GM18909 (cell line): ENCODE data around the gene TBC1D8.

Experiments used
- ATAC-seq: cut with Tn5 transposase; IDR thresholded peaks from one replicate; pipeline ENCODE4 v1.9.1; 2021; ENCODE audit warnings: mild to moderate bottlenecking; ENCODE audit not compliant: unreplicated experiment, poor library complexity

The TBC1D8 gene

DNA sequence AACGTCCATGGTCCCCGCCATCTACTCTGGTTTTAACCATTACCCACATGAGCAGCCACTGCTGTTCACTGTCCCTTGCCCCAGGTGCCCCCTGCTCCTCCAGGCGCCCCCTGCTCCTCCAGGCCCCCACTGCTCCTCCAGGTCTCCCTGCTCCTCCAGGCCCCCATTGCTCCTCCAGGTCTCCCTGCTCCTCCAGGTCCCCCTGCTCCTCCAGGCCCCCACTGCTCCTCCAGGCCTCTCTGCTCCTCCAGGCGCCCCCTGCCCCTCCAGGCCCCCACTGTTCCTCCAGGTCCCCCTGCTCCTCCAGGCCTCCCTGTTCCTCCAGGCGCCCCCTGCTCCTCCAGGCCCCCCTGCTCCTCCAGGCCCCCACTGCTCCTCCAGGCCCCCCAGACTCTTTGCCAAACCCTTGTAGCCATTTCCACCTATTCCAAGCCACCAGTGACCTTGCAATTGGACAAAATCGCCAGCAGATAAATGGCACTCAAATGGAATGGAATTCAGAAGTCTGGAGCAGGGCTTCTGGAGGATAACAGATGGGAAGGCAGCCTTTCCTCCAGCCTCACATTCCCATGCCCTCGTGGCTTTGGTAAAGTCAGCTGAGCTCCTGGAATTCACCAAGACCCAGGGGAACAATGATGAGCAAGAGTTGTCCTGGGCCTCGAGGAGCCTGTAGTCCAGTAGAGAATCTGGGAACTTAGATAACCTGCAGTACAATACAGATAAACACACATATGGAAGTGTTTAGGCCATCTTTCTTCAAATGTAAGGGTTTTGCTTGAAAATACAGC is 162.4 kb downstream of the TBC1D8 start:
- no peak for ATAC-seq

DNA sequence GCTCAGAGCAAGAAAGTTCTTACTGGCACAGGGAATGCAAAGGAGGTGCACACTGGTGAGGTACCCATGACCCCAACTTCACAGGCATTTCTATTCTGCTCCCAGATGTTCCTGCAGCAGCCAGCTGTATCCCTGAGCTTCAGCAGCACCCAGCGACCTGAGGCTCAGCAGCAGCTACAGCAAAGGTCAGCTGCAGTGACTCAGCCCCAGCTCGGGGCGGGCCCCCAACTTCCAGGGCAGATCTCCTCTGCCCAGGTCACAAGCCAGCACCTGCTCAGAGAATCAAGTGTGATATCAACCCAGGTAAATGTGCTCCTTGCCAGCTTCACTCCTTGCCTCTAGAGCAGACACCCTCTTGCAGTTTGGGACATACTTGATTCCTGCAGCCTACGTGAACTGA is 163.2 kb downstream of the TBC1D8 start:
- no peak for ATAC-seq

DNA sequence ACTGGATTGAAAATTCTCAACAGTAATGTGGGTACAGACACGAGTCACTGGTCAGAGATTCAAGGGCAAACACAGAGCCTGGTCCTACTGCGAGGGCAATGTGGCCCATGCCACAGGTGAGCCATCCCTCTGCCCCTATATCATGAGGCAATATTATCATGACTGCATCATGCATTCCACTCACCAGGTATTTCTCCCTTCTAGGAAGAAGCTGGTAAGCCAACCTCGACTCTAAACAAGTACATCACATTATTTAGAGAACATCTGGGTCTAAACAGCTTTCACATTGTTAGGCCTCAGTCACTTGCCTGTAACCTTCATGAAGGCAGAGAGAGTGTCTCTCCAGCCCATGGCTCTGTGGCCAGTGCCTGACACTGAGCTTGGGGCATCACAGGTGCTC is 163.6 kb downstream of the TBC1D8 start:
- no peak for ATAC-seq

DNA sequence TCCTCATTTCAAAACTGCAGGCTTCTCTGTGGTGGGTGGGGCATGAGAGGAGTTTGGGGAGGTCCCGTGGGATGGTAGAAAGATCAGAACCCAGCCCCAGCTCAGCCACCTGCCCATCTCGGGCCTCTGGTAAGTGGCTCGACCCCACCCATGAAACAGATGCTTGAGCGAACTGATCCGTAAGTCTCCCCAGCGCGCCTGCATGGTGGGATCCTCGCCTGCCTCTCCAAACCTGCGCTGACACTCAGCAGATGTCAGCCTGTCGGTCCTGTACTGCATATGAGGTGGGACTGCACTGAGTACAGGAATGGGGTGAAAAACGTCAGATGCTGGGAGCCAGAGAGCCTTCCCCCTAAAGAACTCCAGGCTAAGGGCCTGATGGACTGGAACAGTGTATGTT is 165.0 kb downstream of the TBC1D8 start:
- no peak for ATAC-seq

DNA sequence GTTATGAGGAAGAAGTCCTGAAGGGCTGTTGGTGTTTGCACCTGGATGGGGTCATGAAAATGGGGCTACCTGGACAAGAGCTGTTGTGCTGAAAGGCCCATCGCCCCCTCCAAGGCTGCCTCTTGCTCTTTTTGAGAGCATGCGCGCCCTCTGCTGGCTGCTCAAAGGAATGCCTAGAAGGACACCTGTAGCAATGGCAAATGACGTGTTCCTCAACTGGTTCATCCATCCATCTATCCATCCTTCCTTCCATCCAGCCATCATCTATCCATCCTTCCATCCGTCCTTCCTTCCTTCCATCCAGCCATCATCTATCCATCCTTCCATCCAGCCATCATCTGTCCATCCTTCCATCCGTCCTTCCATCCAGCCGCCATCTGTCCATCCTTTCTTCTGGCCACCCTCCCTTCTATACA is 166.3 kb downstream of the TBC1D8 start:
- peak; percentile 73 for ATAC-seq

DNA sequence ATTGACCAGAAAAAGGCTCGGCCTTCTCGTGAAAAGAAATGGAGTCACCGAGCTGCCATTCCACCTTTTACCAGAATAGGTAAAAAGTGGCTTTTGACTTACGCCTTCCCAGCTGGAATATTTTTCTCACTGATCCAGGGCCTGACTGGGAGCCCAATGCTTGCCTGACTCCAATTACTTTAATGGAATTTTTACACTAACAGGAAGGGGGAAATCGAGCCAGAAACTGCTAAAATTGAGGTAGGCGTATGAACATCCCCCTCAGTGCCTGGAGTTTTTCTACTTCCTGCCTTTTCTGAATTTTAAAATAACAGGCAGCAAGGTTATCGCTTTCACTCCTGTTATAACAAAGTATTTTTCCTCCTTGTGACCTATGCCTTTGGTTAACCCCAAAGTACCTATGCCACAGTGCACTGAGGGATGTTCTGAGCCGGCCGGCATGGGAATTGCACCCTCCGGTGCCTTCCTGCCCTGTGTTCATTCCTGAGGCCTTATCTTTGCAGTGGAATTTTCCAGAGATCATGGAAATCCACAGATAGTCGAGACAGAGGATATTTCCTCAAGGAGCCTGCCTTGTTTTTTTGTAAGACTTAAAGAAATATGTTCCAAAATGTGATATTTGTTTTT is 167.4 kb downstream of the TBC1D8 start:
- no peak for ATAC-seq

DNA sequence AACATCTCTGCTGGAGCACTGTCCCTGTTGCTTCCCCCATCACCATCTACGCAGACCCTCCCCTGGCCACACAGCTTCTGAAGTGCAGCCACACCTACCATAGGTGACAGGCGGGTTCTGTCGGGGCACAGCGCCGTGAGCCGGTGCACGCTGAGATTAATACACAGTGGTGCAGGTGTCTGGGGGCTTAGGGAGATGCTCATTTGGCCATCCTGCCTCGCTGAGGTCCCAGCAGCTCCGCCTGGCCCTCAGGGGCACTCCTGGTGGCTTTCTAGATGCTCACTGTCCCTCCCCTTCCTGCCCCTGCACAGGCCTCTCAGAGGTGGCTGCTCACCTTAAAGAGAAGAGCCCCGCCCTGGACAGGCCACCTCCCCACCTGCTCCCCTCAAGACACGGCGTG is 168.0 kb downstream of the TBC1D8 start:
- no peak for ATAC-seq

DNA sequence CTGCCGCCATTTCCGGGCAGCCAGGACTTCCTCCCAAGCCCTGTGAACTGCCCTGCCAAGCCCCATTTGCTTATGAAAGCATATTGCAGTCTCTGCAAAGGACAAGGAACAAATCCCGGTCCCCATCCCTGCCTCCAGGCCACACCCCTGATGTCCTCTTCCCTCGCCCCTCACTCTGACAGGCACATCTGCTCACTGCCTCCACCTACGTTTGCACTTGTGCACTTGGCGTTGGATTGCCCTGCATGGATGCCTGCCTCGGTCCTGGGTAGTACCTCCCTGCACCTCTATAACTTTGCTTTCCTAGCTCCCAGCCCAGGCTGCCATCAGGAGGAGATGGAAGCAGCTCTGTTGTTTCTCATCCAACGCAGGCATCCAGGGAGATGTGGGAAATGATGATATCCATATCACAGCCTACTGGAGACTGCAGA is 168.7 kb downstream of the TBC1D8 start:
- ATAC-seq, result no peak

DNA sequence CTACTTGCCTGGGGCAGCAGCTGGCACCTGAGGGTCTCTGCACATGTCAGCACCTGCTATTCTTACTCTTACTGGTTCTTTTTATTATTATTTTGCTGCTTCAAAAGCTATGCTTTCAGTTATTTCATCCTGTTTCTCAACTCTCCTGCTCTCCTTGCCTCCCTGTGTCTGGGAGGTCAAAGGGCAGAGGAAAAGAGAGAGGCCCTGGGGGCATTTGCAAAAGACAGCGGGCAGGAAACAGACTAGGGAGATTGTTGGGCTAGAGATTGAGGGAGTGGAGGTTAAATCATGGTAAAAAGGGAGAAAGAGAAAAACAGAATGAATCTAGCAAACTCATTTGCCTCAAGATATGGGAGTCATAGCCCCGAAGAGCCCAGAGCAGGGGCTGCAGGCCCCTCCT is 170.2 kb downstream of the TBC1D8 start:
- no peak for ATAC-seq

DNA sequence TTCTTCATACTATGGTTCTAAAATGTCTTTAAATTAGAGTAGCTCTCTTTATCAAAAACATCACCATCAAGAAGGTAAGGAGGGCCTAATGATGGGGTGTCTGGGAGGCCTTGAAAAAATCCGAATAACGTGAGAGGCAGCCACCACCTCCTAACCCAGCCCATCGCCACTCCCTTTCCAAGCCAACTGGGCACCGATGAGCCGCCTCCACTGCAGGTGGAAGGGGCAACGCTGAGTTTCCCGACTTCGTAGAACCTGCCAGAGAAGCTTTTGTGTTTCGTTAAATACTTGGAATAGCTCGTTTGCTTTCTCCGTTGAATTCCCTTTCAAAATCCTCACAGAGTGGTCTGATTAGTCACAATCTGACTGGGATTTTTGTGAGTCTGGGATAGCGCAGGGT is 171.1 kb downstream of the TBC1D8 start:
- no peak for ATAC-seq

DNA sequence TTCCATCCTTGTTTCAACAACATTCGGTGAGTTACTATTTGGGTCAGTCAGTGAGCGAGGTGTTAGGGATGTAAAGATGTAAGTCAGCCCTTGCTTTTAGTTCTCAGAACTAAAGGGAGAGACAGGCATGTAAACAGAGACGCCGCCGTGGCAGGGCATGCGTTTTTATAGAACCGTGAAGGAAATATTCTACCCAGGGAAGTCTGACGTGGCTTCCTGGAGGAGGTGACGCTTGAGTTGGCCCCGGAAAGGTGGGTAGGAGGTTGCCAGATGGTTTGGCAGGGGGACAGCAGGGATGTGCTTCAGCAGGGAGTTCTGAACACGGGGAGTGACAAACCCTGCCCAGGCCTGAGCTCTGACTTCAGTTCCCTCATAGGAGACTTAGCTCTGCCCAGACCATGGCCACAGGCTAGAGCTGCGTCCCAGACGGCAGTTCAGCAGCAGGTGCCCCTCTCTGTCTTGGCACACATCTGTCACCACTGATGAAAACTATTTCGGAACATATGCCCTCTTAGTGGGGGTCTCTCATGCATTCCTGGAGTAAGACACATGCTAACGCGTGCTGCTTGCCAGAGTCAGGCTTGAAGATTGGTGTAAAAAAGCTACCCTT is 172.5 kb downstream of the TBC1D8 start:
- ATAC-seq, result no peak

DNA sequence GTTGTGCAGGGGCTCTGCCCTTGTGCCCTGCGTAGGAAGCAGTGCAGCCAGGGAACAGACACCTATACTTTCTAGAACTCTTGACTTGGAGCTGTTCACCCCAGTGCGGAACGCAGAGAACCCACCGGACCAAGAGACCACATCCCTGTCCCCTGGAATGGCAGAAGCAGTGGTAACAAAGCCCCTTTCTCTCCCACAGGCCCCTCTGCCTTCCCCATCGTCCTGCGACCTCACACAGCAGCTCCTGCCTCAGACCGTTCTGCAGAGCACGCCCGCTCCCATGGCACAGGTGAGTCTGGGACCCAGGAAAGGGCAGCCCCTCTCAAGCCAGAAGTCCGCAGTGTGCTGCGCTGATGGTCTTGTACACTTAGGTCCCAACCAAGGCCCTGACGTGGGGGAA is 173.7 kb downstream of the TBC1D8 start:
- no peak for ATAC-seq

DNA sequence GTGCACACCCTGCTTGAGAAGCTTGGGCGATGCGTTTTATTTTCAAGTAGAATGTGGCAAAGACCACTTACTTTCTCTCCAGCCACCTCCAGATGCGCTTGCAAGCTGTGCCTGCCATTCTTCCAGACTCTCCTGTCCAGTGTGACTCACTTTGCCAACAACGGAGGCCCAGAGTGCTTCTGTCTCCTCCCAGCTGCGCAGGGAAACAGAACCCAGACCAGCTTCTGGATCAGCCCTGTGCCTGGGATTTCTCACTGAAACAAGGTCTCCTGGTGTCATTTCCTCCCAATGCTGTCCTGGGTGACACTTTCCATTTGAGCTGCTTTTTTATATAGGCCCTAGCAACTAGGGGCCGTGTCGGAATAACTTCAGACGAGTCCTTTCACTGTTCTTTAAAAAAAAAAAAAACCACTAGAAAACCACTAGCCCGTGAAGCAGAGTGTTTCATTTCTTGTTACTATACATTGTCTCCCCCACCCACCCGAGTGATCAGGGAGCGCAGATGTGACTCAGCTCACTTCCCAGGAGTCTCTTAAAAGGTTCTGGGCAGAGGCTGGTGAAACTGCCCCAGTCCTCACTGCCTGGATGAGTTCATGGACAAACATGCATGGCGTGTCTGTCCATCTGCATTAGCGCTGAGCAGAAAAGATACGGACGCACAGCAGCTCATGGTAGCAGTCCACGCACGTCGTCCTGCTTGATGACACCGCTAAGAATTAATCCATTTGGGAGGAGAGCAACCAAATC is 174.4 kb downstream of the TBC1D8 start:
- ATAC-seq, result peak; percentile 78

DNA sequence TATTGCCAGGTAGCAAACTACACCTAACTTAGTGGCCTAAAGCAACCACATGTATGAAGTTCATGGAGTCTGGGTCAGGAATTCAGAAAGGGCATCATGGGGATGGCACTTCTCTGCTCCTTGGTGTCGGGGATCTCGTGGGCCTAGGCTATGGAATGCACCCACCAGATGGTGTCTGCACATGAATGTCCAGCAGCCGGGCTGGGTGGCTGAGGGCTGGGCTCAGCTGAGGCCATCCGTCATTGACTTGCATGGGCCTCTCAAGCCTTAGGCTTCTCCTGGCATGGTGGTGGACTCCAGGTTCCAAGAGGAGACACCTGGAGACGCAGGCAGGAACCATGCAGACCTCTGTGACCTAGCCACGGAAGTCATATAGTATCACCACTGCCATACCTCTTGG is 175.1 kb downstream of the TBC1D8 start:
- no peak for ATAC-seq

DNA sequence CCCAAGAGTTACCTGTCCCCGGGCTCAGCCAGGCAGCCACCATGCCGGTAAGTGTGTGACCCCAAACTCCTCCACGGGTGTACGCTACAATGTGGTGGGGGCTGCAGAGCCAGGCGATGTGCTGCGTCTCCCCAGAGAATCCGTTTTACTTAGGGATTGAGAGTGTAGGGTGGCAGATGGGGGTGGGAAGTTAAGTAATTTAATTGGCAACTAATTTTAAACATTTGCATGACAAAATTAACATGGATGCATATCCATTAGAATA is 175.7 kb downstream of the TBC1D8 start:
- ATAC-seq, result no peak

DNA sequence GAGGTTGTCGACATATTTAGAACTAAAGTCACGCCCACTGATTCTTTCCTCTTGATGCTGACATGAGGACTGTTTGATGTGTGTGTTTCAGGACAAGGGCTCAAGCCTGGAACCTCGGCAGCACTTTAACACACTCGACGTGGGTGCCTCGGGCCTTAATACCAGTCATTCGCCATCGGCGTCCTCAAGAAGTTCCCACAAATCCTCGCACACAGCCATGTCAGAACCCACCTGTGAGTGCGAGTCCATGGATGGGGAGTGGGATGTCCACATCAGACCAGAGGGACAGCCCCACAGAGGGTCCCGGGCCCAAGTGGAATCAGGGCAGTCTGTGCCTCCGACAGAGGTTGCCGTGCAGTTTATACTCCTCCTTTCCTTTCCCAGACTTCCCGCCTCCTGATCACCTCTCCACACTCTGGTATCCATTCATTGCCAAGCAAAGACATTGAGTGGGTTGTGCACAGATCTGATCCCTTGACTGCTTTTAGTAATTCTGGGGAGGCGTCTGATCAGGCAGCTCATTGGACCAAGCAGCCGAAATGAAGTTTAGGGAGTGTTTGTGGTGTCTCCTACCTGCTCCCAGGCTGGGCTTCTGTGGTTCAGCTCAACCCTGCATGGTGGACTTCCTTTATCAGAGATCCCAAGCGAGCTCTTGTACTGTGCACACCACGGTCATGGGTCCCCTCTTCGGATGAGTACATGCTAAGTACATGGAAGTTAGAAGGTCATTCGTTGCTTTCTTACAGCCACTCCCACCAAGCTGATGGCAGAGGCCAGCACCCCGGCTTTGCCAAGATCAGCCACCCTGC is 176.3 kb downstream of the TBC1D8 start:
- ATAC-seq, result no peak

DNA sequence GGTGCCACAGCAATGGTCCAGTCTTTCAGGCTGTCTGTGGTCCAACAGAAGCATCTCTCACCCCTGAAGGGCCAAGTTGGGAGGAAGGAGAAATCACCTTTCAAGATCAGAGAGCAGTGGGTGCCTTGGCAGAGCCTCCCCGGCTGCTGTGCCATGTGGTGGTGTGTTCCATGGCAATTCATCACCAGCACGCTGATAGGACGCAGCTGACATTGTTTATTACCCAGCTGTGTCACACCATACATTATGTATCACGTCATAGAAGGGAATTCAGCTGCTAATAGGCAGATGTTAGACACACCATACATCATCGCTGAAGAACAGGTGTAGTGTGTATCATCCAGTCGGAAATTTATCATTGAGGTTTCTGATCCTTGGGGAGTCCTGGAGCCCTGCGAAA is 178.7 kb downstream of the TBC1D8 start:
- ATAC-seq, result no peak

DNA sequence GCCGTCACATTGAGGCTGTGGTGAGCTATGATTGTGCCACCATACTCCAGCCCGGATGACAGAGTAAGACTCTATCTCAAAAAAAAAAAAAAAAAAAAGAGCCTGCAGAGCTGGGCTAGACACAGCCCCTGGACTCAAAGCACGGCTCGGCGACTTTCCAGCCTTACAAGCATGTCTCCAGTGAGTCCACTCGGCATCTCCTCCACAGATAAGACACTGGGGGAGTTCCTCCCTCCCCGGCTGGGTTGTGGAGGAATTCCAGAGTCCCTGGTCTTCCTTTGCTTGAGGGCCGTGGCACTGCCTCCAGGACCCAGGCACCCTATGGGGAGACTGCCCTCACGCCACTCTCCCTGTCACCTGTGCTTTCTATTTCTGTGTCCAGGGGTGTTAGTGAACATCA is 180.0 kb downstream of the TBC1D8 start:
- ATAC-seq, result no peak

DNA sequence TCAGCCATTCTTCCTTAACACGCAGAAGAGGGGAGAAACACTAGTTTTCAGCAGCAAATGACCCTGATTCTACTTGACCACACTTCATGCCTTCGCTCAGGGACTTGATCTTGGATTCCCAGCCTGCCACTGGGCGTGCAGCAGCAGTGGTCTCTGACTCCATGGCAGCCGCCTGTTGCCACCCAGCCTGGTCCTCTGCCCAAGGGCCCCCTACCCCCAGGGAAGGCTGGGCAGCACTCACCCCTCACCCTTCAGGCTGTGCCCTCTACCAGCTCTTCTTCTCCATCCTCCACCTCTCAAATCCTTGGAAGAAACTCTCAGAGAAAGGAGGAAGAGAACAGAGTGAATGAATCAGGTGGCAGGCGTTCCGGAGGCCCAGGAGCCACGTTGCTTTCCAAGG is 181.2 kb downstream of the TBC1D8 start:
- no peak for ATAC-seq
